Measurements from ENCODE around the gene IER3. TPM values are rescaled to one million over a fixed set of nuclear protein-coding genes. Genes with fewer than 3 reads are reported as not detected.
"Not testable (repeated sequence)": the region's sequence is repeated elsewhere in the genome, so short reads cannot be mapped to it uniquely, and the experiment has no call there.

IER3 gene
- polyA plus RNA-seq, 3 donors: 18.3 to 29.0 (median 20.2) TPM

GRCh38 chr6:30776390-30777154 is 32.2 kb upstream of the IER3 start:
- no peak for DNase-seq (ENCODE audit: extremely low read depth in 1 of 11, low read depth in 9 of 11, low spot score in 4 of 11)

GRCh38 chr6:30775104-30775503 is 30.8 kb upstream of the IER3 start:
- no peak for DNase-seq (ENCODE audit: extremely low read depth in 1 of 11, low read depth in 9 of 11, low spot score in 4 of 11)

GRCh38 chr6:30774701-30775100 is 30.4 kb upstream of the IER3 start:
- no peak for DNase-seq (ENCODE audit: extremely low read depth in 1 of 11, low read depth in 9 of 11, low spot score in 4 of 11)

- DNase-seq (ENCODE audit: extremely low read depth in 1 of 11, low read depth in 9 of 11, low spot score in 4 of 11): no peak
Measured at GRCh38 chr6:30770592-30770991, 26.2 kb upstream of the IER3 start.

DNA sequence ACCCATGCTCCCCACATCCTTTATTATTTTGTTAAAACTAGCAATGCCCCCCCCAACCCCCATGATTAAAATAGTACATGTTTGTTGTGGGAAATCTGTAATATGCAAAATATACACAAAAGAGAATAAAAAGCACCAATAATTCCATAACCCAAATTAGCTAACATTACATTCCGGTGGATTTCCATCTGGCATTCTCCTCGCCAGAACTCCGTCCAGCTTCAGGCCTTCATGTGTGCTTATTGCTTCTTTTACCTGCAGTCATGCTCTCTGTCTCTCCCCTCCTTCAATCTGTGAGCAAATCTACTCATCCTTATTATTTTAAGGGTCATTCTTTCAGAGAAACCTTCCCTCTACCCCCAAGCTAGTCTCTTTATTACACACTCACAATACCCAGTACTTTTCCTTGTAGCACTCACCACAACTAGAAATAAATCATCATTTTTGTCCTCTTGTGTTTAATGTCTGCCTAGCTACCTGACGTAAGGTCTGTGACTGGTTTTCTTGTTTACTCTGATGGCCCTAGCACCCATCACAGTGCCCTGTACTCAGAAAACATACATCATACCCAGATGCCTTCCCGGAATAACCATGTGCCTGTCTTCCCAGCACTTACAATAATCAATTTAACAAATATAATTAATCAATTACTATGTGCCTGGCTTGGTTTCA is 25.6 kb upstream of the IER3 start:
- no peak for DNase-seq (ENCODE audit: extremely low read depth in 1 of 11, low read depth in 9 of 11, low spot score in 4 of 11)

DNA sequence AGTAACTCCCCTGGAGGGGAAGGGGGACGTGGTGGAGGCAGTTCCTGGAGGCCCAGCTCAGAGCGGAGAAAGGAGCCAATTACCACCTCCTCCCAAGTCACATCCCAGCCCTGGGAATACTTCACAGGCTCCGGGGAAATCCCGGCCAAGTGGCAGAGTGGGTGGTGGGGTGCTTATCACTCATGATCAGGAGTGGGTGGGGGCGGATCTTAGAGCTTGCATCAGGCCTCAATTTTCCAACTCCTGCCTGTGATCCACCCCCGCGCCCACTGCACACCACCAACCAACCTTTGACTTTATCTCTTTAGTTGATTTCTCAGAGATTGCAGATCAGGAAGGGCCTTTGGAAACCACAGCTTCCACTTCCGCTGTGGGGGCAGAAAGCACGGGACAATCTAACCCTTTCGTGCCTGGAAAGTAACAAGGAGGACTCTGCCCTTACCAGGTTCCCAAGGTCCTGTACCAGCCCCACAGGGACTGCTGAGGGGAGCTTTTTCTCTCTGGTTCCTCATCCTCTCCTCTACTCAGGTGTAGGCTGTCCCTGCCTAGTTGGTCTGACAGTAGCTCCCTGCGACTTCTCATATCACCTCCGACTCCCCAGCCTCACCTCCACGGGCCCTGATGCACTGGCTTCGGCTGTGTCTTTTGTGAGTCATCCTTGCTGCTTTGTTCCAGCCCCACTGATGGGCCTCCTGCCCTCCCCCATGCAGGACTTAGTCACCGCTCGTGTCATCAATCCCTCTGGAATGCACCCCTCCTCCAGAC is 24.9 kb upstream of the IER3 start:
- DNase-seq (ENCODE audit: extremely low read depth in 1 of 11, low read depth in 9 of 11, low spot score in 4 of 11): no peak

DNA sequence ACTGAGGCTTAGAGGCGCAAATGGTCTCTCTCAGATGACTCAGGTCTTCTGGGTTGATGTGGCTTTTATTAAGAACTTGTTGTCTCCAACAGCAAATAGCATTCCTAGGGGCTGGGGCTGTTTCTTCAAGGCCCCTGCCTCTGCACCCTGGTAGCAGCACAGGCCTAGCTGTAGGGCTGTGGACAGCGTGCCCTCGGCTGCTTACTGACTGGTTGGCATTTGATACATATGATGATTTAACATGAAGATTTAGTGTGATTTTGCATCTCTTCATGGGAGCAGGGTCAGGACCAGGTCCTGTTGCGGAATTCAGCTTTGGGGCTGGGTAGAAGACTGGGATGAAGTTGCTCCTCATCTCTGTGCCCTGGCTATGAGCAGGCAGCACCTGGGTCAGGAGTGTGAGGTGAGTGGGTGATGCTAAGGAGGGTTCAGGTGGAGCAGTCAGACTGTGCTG is 24.3 kb upstream of the IER3 start:
- DNase-seq (ENCODE audit: extremely low read depth in 1 of 11, low read depth in 9 of 11, low spot score in 4 of 11): no peak

GRCh38 chr6:30767944-30768301 is 23.6 kb upstream of the IER3 start:
- DNase-seq (ENCODE audit: extremely low read depth in 1 of 11, low read depth in 9 of 11, low spot score in 4 of 11): no peak

DNA sequence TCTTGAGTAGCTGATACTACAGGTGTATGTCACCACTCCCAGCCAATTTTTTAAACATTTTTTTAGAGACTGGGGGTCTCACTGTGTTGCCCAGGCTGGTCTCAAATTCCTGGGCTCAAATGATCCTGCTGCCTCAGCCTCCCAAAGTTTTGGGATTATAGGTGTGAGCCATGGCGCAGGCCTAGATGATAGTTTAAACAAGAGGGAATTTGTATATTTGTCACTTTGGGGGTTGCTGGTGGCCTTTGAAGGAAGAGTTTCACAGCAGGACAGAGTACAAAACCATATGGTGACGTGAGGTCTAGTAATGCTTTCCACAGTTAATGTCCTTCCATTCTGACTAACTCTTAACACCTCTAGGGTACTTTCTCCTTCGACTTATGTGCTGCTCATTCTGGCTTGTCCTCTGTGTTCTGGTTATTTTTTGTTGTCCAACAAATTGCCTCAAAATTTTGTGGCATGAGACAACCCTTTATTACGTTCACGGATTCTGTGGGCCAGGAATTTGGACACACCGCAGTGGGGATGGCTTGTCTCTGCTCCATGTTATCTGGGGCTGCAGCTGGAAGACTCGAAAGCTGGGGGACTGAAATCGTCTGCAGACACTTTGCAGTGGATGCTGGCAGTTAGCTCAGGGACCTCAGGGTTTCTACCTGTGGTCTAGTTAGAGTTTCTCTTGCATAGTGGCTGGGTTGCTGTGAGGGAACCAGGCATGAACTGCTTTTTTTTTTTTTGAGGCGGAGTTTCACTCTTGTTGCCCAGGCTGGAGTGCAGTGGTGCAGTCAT is 23.0 kb upstream of the IER3 start:
- no peak for DNase-seq (ENCODE audit: extremely low read depth in 1 of 11, low read depth in 9 of 11, low spot score in 4 of 11)

- DNase-seq (ENCODE audit: extremely low read depth in 1 of 11, low read depth in 9 of 11, low spot score in 4 of 11): no peak
Measured at GRCh38 chr6:30766461-30767157, 22.3 kb upstream of the IER3 start.

- DNase-seq (ENCODE audit: extremely low read depth in 1 of 11, low read depth in 9 of 11, low spot score in 4 of 11): not testable (repeated sequence)
Measured at GRCh38 chr6:30765495-30765894, 21.1 kb upstream of the IER3 start.

GRCh38 chr6:30764490-30765043 is 20.2 kb upstream of the IER3 start:
- DNase-seq (ENCODE audit: extremely low read depth in 1 of 11, low read depth in 9 of 11, low spot score in 4 of 11): not testable (repeated sequence)

- DNase-seq (ENCODE audit: extremely low read depth in 1 of 11, low read depth in 9 of 11, low spot score in 4 of 11): no peak
Measured at GRCh38 chr6:30763618-30764489, 19.5 kb upstream of the IER3 start.

GRCh38 chr6:30763155-30763617 is 18.8 kb upstream of the IER3 start:
- DNase-seq (ENCODE audit: extremely low read depth in 1 of 11, low read depth in 9 of 11, low spot score in 4 of 11): no peak

- no peak for DNase-seq (ENCODE audit: extremely low read depth in 1 of 11, low read depth in 9 of 11, low spot score in 4 of 11)
Measured at GRCh38 chr6:30761791-30762429, 17.6 kb upstream of the IER3 start.

DNA sequence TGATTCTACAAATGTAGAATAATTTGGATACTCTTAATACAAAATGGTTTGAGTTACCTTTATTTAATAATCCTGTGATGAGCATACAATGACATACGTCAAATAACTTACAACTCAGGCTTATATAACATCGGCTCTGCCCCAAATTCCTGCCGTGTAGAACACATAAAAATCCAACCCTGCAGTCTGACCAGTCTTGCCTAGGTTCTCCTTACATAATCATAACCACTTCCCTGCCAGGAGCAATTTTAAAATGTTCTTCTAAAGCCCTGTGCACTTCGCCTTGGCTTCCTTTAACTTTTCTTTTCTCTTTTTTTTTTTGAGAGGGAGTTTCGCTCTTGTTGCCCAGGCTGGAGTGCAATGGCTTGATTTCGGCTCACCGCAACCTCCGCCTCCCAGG is 16.2 kb upstream of the IER3 start:
- DNase-seq (ENCODE audit: extremely low read depth in 1 of 11, low read depth in 9 of 11, low spot score in 4 of 11): no peak
